ENCODE measurements around the gene USE1.

GRCh38 chr19:17244618-17245534 lies 29.7 kb downstream of the USE1 start:
- TF ChIP-seq POLR2A (IDR thresholded peaks at IDR 0.05) (no peak), CTCF (IDR thresholded peaks at IDR 0.05) (no peak), POLR2AphosphoS5 (IDR thresholded peaks at IDR 0.05) (no peak)

All from stomach (tissue), 4 donors.